HFFc6 (cell line): ENCODE results near the gene IFI35. TPM values are rescaled to one million over a fixed set of nuclear protein-coding genes. Genes with fewer than 3 reads are reported as not detected.

ENCODE experiments used
- DNase-seq: peaks from one replicate; pipeline ENCODE4 v3.0.0-alpha.2; 2018
- H3K27ac Mint-ChIP-seq: 2 replicates; pipeline ENCODE4 v1.8.0; 2020; ENCODE audit warnings: mild to moderate bottlenecking, mixed read lengths
- H3K27me3 Mint-ChIP-seq: 2 replicates; pipeline ENCODE4 v1.8.0; 2021; ENCODE audit warnings: mild to moderate bottlenecking, moderate library complexity, mixed read lengths; ENCODE audit not compliant: insufficient read depth
- H3K36me3 Mint-ChIP-seq: 2 replicates; pipeline ENCODE4 v1.8.0; 2021; ENCODE audit warnings: low read depth, mixed read lengths
- H3K4me1 Mint-ChIP-seq: 2 replicates; pipeline ENCODE4 v1.8.0; 2020; ENCODE audit warnings: low read depth, mixed read lengths
- H3K4me3 Mint-ChIP-seq: 2 replicates; pipeline ENCODE4 v1.8.0; 2020; ENCODE audit warnings: mild to moderate bottlenecking, moderate library complexity, mixed read lengths
- H3K9me3 Mint-ChIP-seq: 2 replicates; pipeline ENCODE4 v1.8.0; 2020; ENCODE audit warnings: mild to moderate bottlenecking, mixed read lengths
- CTCF ChIP-seq: fragments of 200-600 bp; sonication (generic); IDR thresholded peaks from 2 replicates; pipeline ENCODE4 v1.5.0; 2021; ENCODE audit warnings: antibody characterized with exemption, mild to moderate bottlenecking
- total RNA-seq, 6 experiments: library from RNA; stranded (reverse); fragmentation: NEBNext Ultra II Directional; extraction: Animal tissue kit (Norgen Biotek cat#: 25700); gene quantifications; 2 replicates in 1 of 6; 3 replicates in 5 of 6; pipeline ENCODE4 v1.2.3, GENCODE V29; 2021

The IFI35 gene
- total RNA-seq, 6 experiments from 2014 or later, result 6.3 to 22.4 (median 18.8) TPM

- TF ChIP-seq CTCF, result no peak
- peak overlapping the region; percentile 74; the same call in 1 of the 2 replicates for H3K27ac Mint-ChIP-seq
- H3K36me3 Mint-ChIP-seq, result peaks cover 9% of the 10 kb centered on the region
- H3K27me3 Mint-ChIP-seq, result no peaks in the 10 kb centered on the region; the same call in 1 of the 2 replicates
- peak overlapping the region; percentile 90 for H3K4me3 Mint-ChIP-seq
- DNase-seq, result no peak
- H3K4me1 Mint-ChIP-seq, result peaks cover 44% of the 10 kb centered on the region
- no peaks in the 10 kb centered on the region for H3K9me3 Mint-ChIP-seq
These were observed 13.5 kb downstream of the IFI35 start for GRCh38 chr17:43020030-43020621.

- DNase-seq, result peak; percentile 41
- peak overlapping the region; percentile 90 for H3K4me3 Mint-ChIP-seq
- peaks cover 34% of the 10 kb centered on the region for H3K4me1 Mint-ChIP-seq
- no peak for TF ChIP-seq CTCF
- H3K36me3 Mint-ChIP-seq, result 0 out of 2 replicates have a peak, but pooled peaks cover 7% of the 10 kb centered on the region
- no peaks in the 10 kb centered on the region; the same call in none of the 2 replicates for H3K27me3 Mint-ChIP-seq
- no peaks in the 10 kb centered on the region for H3K9me3 Mint-ChIP-seq
- peak overlapping the region; percentile 84 for H3K27ac Mint-ChIP-seq
These were observed 14.5 kb downstream of the IFI35 start for GRCh38 chr17:43020789-43021740.

DNA sequence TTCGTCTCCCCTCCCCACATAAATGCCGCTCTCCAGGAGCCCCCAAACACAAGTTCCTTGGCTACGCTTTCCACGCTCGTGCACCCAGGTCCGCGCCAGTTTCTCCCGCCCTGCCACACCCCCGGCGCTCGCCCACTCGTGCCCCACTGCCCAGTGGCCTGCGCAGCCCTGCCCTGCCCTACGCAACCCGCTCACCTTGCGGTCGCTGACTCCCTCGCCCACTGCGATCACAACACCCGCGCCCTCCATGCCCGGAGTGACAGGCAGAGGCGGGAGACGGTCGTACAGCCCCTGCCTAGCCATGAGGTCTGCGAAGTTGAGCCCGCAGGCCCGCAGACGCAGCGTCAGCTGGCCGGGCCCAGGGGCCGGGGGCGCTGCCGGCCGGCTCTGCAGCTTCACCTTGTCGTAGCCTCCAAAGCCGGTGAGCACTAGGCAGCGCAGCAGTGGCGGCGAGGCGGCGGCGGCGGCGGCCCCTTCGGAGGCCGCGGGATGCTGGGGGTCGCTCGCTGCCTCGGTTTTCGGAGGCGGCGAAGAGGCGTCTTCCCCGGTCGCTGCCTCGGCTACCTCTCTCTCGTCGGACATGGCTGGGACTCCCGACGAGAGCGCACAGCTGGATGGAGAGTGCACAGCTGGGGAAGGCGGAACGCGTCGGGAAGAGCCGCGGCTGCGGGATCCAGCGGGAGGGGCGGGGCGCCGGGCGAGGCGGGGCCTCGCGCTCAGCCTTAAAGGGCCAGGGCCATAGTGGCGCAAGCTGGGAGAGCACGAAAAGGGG is 15.3 kb downstream of the IFI35 start, which contains the start of gene VAT1:
Gene VAT1, minus strand, starts transcription at position 645 of the 772 bp plus-strand sequence. Its CDS starts 63 bp downstream, at position 582.
- Mint-ChIP-seq H3K4me3 (peak within 1 kb of the TSS; percentile 90), H3K27me3 (peaks cover 4% of the 10 kb centered on the region), H3K27ac (peak within 1 kb of the TSS; percentile 84), H3K4me1 (peaks cover 32% of the 10 kb centered on the region), H3K36me3 (0 out of 2 replicates have a peak, but pooled peaks cover 5% of the 10 kb centered on the region), H3K9me3 (no peaks in the 10 kb centered on the region)
- peak; percentile 50 for DNase-seq
- TF ChIP-seq CTCF, result peak; percentile 12; the same call in 1 of the 2 replicates

DNA sequence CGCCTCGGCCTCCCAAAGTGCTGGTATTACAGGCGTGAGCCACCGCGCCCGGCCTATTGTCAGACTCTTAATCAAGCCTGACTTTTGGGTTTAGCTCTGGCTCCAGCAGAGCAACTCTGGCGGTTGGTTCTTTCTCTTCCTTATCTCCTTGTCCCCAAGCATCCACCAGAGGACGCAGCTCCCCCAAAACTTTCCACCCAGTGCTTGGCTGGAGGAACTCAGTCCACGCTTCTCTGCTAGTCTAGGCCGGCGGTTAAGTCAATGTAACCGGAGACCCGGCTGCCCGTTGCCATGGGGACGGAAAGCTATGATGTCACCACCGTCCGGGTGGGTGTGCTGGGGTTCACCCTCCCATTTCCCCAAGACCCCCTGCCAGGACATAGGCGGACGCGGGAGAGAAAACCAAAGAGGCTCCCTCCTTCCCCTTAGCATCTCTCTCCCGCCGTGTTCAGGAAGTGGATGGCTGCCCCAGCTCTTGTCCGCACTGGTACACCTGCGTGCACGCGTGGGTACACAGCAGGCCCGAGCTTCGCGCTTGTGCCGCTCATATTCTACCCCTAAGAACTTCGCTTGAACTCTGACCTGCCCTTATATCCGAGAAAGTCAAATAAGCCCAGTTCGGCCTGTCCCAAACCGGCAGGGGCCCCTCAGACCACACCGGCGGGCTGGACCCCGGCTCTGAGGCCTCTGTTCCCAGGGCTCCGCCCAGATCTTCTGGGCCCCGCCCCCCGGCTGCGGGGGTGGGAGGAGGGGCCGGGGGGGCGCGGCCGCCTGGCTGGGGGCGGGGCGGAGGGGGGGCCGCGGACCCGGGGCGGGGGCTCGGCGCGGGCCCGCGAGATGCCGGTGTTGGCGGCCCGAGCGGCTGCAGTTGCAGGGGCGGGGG is 18.1 kb downstream of the IFI35 start, which contains the start of gene RND2:
Gene RND2, plus strand, starts transcription at position 825 of the 883 bp plus-strand sequence. CDS start 117 bp downstream, outside the sequence.
- Mint-ChIP-seq H3K27me3 (peaks cover 7% of the 10 kb centered on the region), H3K27ac (peak within 1 kb of the TSS; percentile 92), H3K36me3 (no peaks in the 10 kb centered on the region), H3K4me1 (peaks cover 19% of the 10 kb centered on the region), H3K4me3 (peak within 1 kb of the TSS; percentile 92), H3K9me3 (no peaks in the 10 kb centered on the region)
- TF ChIP-seq CTCF, result peak; percentile 85
- peak; percentile 95 for DNase-seq
